Subcutaneous adipose tissue (tissue), 4 donors: Measurements from ENCODE around the gene SLC6A17. TPM values are rescaled to one million over a fixed set of nuclear protein-coding genes. Genes with fewer than 3 reads are reported as not detected.

Experiments used
- total RNA-seq, 4 donors: library from RNA; depleted of rRNA; stranded (reverse); fragments of >200 nt; gene quantifications; one replicate each; pipeline ENCODE4 v1.1.0, GENCODE V29; 2016
- TF ChIP-seq, protein P1 (sequence below): fragments of 450-650 bp; IDR thresholded peaks from one replicate; pipeline ENCODE4 v1.5.1; 2016; ENCODE audit warnings: low read depth, mild to moderate bottlenecking, control low read depth, antibody characterized with exemption, moderate library complexity

SLC6A17 gene
- under 1 TPM in 1 of 4 donors, not detected in 3; under 0.01 TPM for total RNA-seq

DNA sequence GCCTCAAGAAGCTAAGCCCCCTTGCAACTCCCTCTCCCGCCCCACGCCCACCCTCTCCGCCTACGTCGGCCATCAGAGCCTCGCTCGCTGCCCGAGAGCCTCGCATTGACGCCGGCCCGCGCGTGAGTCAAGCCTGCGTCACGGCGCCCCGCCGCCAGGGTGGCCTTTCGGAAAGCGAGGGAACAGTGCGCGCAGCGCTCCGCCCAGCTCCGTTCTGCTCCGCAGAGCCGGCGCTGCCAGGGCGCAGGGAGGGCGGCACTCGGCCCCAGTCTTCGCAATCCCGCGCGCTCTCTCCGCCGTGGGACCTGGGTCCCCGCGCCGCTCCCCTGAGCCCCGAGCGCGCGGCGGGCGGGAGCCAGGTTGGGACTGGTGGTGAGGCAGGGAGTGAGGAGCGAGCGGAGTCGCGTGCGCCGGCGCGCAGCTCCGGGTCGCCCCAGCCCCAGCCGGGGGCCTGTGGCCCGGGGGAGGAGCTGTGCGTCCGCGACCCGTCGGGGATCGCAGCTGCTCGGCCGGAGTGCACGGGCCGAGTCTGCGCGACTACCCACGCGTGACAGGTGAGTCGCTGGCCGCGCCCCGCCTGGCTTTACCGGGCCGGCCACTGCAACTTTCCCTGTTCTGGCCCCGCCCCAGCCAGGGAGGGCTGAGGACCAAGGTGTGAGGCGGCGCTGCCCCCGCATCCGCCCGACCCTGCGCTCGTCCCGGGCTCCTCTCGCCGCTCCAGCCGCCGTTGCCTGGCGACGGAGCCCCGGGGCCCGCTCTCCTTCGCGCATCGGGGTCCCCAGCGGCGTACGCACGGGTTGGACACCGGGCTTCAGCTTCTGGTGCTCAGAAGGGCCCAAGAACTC, at the start of gene SLC6A17:
Gene SLC6A17, plus strand, starts transcription at position 165 of the 845 bp plus-strand sequence. CDS start 16,436 bp downstream, outside the sequence.
- TF ChIP-seq, protein P1, sequence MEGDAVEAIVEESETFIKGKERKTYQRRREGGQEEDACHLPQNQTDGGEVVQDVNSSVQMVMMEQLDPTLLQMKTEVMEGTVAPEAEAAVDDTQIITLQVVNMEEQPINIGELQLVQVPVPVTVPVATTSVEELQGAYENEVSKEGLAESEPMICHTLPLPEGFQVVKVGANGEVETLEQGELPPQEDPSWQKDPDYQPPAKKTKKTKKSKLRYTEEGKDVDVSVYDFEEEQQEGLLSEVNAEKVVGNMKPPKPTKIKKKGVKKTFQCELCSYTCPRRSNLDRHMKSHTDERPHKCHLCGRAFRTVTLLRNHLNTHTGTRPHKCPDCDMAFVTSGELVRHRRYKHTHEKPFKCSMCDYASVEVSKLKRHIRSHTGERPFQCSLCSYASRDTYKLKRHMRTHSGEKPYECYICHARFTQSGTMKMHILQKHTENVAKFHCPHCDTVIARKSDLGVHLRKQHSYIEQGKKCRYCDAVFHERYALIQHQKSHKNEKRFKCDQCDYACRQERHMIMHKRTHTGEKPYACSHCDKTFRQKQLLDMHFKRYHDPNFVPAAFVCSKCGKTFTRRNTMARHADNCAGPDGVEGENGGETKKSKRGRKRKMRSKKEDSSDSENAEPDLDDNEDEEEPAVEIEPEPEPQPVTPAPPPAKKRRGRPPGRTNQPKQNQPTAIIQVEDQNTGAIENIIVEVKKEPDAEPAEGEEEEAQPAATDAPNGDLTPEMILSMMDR: no peak

DNA sequence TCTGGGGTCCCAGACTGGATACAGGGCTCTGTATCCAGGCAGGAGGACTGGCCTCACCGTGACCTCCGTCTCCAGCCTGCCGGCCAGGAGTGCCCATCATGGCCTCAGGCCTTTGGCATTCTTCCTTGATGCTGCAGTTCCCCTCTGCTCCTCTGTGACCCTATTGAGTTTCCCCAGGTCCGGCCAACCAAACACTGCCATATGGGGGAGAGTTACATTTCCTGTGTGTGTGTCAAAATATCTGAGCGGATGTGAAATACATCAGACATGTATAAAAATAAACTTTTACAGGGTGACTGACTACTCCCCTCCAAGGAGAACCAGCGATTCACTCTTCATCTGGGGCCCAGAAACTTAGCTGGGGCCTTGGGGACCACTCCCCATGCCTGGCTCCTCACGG, 48.2 kb upstream of the SLC6A17 start:
- TF ChIP-seq, protein P1: no peak

DNA sequence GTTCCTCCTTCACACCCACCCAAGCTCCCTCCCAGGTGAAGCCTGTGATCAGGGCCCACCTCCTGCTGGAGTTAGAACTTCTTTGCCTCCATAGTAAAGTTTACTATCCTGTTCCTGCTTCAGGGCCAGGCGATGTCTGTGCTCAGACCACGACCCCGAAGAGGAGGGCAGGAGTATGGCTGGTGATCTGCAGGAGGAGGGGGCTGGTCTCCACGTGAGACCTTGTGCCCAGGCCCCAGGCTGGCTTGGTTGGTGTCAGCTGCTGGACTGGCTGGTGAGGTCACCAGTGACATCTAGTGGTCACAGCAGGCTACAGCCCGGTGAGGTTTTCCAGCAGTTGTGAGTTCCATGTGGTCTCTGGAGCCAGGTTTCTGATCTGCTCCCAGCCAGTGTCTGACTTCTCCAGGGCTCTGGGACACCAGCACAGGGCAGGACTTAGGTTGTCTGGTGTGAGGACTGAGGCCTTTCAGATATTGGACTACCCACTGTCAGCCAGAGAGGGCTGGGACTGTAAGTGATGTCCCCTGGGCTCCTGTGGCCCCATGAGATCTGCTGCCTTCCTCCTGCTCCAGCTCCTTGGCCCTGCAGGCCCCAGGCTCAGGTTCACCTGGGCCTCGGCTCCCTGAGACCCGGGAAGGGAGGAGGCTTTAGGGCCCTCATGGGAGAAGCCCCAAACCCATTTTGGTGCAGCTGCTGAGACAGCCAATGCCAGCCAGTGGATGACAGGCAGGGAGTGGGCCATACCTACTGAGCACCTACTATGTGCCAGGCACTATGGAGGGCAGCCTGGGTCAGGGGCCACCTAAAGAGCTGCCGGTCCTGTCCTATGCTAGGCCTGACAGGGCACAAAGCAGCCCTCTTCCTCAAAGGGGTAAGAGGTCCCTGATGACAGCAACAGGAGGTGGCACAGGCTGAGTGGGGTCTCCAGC, 44.0 kb upstream of the SLC6A17 start:
- TF ChIP-seq, protein P1: no peak

DNA sequence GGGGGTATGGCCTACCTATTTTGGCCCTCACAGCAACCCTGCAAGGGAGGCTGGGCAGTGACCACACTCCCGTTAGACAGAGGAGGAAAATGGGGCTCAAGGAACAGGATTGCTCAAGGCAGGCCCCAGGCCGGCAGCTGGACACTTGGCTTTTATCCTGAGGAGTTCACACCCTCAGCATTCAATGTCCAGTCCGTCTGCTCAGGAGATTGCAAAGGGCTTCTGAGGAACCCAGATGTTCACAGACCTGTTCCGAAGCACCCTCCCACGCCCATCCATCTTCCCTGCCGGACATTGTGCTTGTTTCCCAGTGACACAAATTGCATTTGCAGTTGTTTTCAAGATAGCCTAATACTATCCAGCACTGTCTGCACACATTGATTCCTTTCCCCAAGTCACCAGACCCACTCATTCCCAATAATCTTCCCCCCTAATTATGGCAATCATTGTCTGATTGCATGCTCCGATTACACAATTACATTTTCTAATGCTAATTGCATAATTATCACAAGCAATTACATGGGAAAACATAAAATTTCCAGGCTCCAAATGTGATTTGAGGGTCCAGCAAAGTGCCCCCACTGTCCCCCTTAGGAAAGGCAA, 42.3 kb upstream of the SLC6A17 start:
- TF ChIP-seq, protein P1: no peak

DNA sequence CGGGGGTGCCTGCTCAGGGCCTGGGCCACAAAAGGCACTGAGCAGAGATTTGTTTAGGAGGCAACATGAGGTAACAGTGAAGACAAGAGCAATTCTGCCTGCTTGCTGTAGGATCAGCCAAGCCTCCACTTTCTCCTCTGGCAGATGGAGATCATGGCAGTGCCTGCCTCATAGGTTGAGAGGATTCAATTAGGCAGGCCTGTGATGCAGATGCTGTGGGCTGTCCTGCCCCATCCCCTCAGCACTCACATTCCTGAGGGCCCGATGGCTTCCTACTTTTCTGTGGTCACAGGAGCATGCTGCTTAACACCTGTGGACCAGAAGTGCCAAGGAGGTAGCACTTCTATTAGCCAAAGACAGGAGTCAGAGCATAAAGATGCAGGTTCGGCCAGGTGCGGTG, 39.2 kb upstream of the SLC6A17 start:
- TF ChIP-seq, protein P1: no peak

DNA sequence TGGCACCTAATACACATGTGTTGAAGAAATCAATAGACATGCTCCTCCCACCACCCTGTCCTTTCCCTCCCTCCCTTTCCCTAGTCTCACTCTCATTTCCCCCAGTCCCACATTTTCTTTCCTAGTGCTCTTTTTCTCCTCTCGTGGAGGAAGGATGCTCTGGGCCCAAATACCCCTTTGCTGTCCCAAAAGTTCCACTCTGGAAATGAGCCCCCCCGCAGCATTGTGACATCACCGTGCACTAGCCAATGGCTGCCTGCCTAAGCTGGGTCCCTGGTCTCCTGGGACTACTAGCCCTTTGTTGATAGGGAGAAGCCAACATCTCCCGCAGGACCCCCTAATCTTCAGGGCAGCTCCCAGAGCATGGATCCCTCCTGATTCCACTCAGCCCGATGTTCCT, 38.2 kb upstream of the SLC6A17 start, which contains the start of gene UBL4B:
Gene UBL4B, plus strand, starts transcription at position 301 of the 400 bp plus-strand sequence. Its CDS starts 92 bp downstream, at position 393.
- TF ChIP-seq, protein P1: no peak
